Mucosa of descending colon (tissue), 3 donors: ENCODE results near the gene LGI4. TPM values are rescaled to one million over a fixed set of nuclear protein-coding genes. Genes with fewer than 3 reads are reported as not detected.
"Not testable (repeated sequence)": the region's sequence is repeated elsewhere in the genome, so short reads cannot be mapped to it uniquely, and the experiment has no call there.

Experiments used
- ATAC-seq: fragments of 200-7000 bp; cut with Tn5 transposase; one replicate; pipeline ENCODE4 v1.9.1; 2020; ENCODE audit warnings: mild to moderate bottlenecking, moderate library complexity
- DNase-seq, 3 donors: peaks; one replicate each; pipeline ENCODE4 v3.0.0-alpha.2; 2020
- H3K36me3 ChIP-seq: fragments of 200-600 bp; one replicate; pipeline ENCODE4 v1.8.0; 2021; ENCODE audit warnings: low read depth, mild to moderate bottlenecking
- H3K4me1 ChIP-seq: fragments of 200-600 bp; one replicate; pipeline ENCODE4 v1.8.0; 2021; ENCODE audit warnings: low read depth, mild to moderate bottlenecking
- H3K4me3 ChIP-seq: fragments of 200-600 bp; one replicate; pipeline ENCODE4 v1.8.0; 2021; ENCODE audit warnings: mild to moderate bottlenecking
- H3K9me3 ChIP-seq: fragments of 200-600 bp; one replicate; pipeline ENCODE4 v1.8.0; 2021; ENCODE audit warnings: mild to moderate bottlenecking
- CTCF ChIP-seq: fragments of 200-600 bp; IDR thresholded peaks from one replicate; pipeline ENCODE4 v1.8.0; 2022; ENCODE audit warnings: antibody characterized with exemption, mild to moderate bottlenecking
- intact Hi-C, 2 donors: fragments of 100-400 bp; cut with DNase I in 1 of 2; cut with micrococcal nuclease in 1 of 2; formaldehyde crosslinking; loops; one replicate each; pipeline versions ENCODE4 v1.11.0 to v1.11.1; 2022; cut with DNase I, micrococcal nuclease
- total RNA-seq, 3 donors: library from RNA; stranded (reverse); fragmentation: NEBNext Ultra II Directional in 2 of 3; extraction: Animal tissue kit (Norgen Biotek cat#: 25700) in 2 of 3; gene quantifications; one replicate each; pipeline versions ENCODE4 v1.2.1 to v1.2.4, GENCODE V29; 2021 to 2023
- donor health status: DM: no; HTN: no; CAD: no; lungs with moderate emphysema.
- donor health status: DM: no; HTN: no; CAD: no.
- donor health status: DM: no; HTN: yes; CAD: no.

Gene LGI4
- total RNA-seq, 3 donors from 2014 or later, result 14.1 to 38.8 (median 31.1) TPM

GRCh38 chr19:35154525-35155406, 19.9 kb upstream of the LGI4 start, which contains the start of gene FXYD5:
TSS of gene FXYD5 (plus strand) at chr19:35154735. CDS start at chr19:35155551, 816 bp downstream.
- no peak for TF ChIP-seq CTCF
- peak within 1 kb of the TSS; percentile 34 for H3K4me3 ChIP-seq
- H3K36me3 ChIP-seq, result no peaks in the 10 kb centered on the region
- H3K4me1 ChIP-seq, result no peaks in the 10 kb centered on the region
- ATAC-seq (peak; percentile 91), DNase-seq (peak; percentile 66 to 88 (median 74))
- no peaks in the 10 kb centered on the region for H3K9me3 ChIP-seq
- intact Hi-C loops, result no loop called here

GRCh38 chr19:35153701-35154524, 19.1 kb upstream of the LGI4 start:
- ATAC-seq (peak; percentile 61), DNase-seq (peak in 2 of 3 donors; percentile 68 to 71)
- intact Hi-C loops, result no loop called here
- H3K36me3 ChIP-seq, result no peaks in the 10 kb centered on the region
- H3K4me1 ChIP-seq, result no peaks in the 10 kb centered on the region
- H3K9me3 ChIP-seq, result no peaks in the 10 kb centered on the region
- no peak overlapping the region for H3K4me3 ChIP-seq
- no peak for TF ChIP-seq CTCF

- H3K4me1 ChIP-seq, H3K9me3 ChIP-seq, H3K4me3 ChIP-seq, intact Hi-C loops, H3K36me3 ChIP-seq, DNase-seq, ATAC-seq: not testable (repeated sequence)
Observed at GRCh38 chr19:35153129-35153522, 18.3 kb upstream of the LGI4 start.

GRCh38 chr19:35151273-35152065, 16.6 kb upstream of the LGI4 start:
- Histone ChIP-seq H3K4me3 (no peak overlapping the region), H3K9me3 (no peaks in the 10 kb centered on the region), H3K36me3 (no peaks in the 10 kb centered on the region), H3K4me1 (no peaks in the 10 kb centered on the region)
- ATAC-seq (no peak), DNase-seq (no peak)
- intact Hi-C loops, result no loop called here
- no peak for TF ChIP-seq CTCF

- ATAC-seq (no peak), DNase-seq (no peak)
- intact Hi-C loops, result no loop called here
- H3K4me3 ChIP-seq, result no peak overlapping the region
- TF ChIP-seq CTCF, result no peak
- H3K36me3 ChIP-seq, result no peaks in the 10 kb centered on the region
- H3K4me1 ChIP-seq, result no peaks in the 10 kb centered on the region
- no peaks in the 10 kb centered on the region for H3K9me3 ChIP-seq
Observed at GRCh38 chr19:35150445-35150844, 15.6 kb upstream of the LGI4 start.
